Erythroblast (primary cell): ENCODE data around the gene TMEM106A.

Experiments
- GATA1 ChIP-seq: IDR thresholded peaks from 2 replicates; pipeline ENCODE4 v1.6.1; 2011; ENCODE audit warnings: low read depth, mild to moderate bottlenecking, control low read depth, low read length, moderate library complexity
- POLR2A ChIP-seq: IDR thresholded peaks from 2 replicates; pipeline ENCODE4 v1.6.1; 2011; ENCODE audit warnings: mild to moderate bottlenecking, low read length

- TF ChIP-seq POLR2A (no peak), GATA1 (no peak)
Observed at GRCh38 chr17:43176119-43176570, 35.5 kb upstream of the TMEM106A start.
